IMR-90 (cell line): ENCODE data around the gene GCNA.

Experiments
- CEBPB ChIP-seq: IDR thresholded peaks from 2 replicates; pipeline ENCODE4 v1.6.1; 2012; ENCODE audit warnings: low read depth, low read length, improper control_type of control experiment
- MAFK ChIP-seq: IDR thresholded peaks from 2 replicates; pipeline ENCODE4 v1.6.1; 2012; ENCODE audit warnings: low read depth, low read length, improper control_type of control experiment
- MAZ ChIP-seq: IDR thresholded peaks from 2 replicates; pipeline ENCODE4 v1.6.1; 2012; ENCODE audit warnings: low read depth, mild to moderate bottlenecking, low read length, improper control_type of control experiment, moderate library complexity, borderline replicate concordance
- POLR2A ChIP-seq: IDR thresholded peaks from 2 replicates; pipeline ENCODE4 v1.6.1; 2012; ENCODE audit warnings: mild to moderate bottlenecking, low read depth, low read length
- RFX5 ChIP-seq: IDR thresholded peaks from 2 replicates; pipeline ENCODE4 v1.8.0; 2012; ENCODE audit warnings: low read depth, mild to moderate bottlenecking, low read length, moderate library complexity
- SMC3 ChIP-seq: fragments of 150-350 bp; IDR thresholded peaks from 2 replicates; pipeline ENCODE4 v1.6.1; 2016; ENCODE audit warnings: low read depth, mild to moderate bottlenecking, antibody characterized with exemption, low read length, moderate library complexity
- TF ChIP-seq, protein P1 (sequence below): conservative IDR thresholded peaks from 2 replicates; pipeline ENCODE4 v1.5.1; 2012; ENCODE audit warnings: mild to moderate bottlenecking, low read depth, low read length, improper control_type of control experiment

GRCh38 chrX:71558920-71559319 is 19.3 kb upstream of the GCNA start:
- TF ChIP-seq, protein P1, sequence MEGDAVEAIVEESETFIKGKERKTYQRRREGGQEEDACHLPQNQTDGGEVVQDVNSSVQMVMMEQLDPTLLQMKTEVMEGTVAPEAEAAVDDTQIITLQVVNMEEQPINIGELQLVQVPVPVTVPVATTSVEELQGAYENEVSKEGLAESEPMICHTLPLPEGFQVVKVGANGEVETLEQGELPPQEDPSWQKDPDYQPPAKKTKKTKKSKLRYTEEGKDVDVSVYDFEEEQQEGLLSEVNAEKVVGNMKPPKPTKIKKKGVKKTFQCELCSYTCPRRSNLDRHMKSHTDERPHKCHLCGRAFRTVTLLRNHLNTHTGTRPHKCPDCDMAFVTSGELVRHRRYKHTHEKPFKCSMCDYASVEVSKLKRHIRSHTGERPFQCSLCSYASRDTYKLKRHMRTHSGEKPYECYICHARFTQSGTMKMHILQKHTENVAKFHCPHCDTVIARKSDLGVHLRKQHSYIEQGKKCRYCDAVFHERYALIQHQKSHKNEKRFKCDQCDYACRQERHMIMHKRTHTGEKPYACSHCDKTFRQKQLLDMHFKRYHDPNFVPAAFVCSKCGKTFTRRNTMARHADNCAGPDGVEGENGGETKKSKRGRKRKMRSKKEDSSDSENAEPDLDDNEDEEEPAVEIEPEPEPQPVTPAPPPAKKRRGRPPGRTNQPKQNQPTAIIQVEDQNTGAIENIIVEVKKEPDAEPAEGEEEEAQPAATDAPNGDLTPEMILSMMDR: no peak
- TF ChIP-seq CEBPB (no peak), POLR2A (no peak), MAFK (peak; percentile 81), SMC3 (no peak), MAZ (no peak), RFX5 (no peak)
